ENCODE results near the gene E2F7. TPM values are rescaled to one million over a fixed set of nuclear protein-coding genes. Genes with fewer than 3 reads are reported as not detected.
A peak's percentile ranks its signal among the peaks of the same experiment; 100 is the strongest.

E2F7 gene
- total RNA-seq, 6 experiments from 2014 or later = 6.3 to 24.4 (median 18.0) TPM

DNA sequence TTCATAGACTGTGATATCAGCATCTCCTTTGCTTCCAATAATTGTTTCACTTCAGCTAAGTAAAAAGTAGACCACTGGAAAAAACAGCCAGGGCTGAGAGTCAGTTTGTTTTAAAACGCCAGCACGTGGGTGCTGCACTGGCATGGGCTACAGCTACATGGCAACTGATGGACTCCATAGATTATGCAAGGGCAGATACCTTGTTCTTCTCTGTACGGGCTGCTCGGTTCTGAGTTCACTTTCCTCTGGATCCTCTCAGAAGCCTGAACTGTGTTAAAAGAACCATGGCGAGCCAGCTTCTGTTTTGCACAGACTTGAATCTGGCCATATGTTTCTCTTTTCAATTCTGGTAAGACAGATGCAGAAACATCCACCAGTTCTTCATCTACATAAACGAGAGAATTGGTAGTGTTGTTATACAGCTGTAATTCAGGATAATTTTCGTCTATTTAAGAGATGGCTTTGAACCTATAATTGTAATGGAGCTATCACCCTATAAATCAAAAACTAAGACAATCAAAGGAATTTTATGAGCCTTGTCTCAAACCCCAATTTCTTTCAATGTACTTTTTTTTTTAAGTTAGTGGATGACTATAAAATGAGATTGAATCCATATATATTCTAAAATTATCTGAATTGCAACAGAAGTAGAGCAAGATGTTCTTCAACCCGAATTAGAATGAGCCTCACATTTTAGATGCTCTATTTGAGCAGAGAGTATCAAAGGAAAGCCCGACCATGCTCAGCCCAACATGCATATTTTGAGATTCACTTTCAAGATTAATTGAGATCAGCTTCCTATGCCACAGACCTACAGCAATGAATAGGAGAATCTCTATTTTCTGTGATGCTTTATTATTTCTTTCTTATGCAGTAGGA, 31.5 kb downstream of the E2F7 start:
- no peak overlapping the region for H3K4me3 Mint-ChIP-seq
- no peak overlapping the region for H3K27ac Mint-ChIP-seq
- H3K4me1 Mint-ChIP-seq (ENCODE audit: low read depth) = peaks cover 49% of the 10 kb centered on the region
- DNase-seq = no peak
- TF ChIP-seq CTCF (IDR thresholded peaks at IDR 0.05) = no peak
- H3K36me3 Mint-ChIP-seq (ENCODE audit: low read depth) = peaks cover 45% of the 10 kb centered on the region
- H3K27me3 Mint-ChIP-seq (ENCODE audit: insufficient read depth) = no peaks in the 10 kb centered on the region; the same call in 1 of the 2 replicates
- no peaks in the 10 kb centered on the region for H3K9me3 Mint-ChIP-seq

- peak; percentile 72 for DNase-seq
- no peak for TF ChIP-seq CTCF (IDR thresholded peaks at IDR 0.05)
- H3K4me3 Mint-ChIP-seq = peak overlapping the region; percentile 1; the same call in 1 of the 2 replicates
- H3K27me3 Mint-ChIP-seq (ENCODE audit: insufficient read depth) = no peaks in the 10 kb centered on the region; the same call in 1 of the 2 replicates
- peaks cover 32% of the 10 kb centered on the region for H3K36me3 Mint-ChIP-seq (ENCODE audit: low read depth)
- peaks cover 48% of the 10 kb centered on the region for H3K4me1 Mint-ChIP-seq (ENCODE audit: low read depth)
- H3K9me3 Mint-ChIP-seq = no peaks in the 10 kb centered on the region
- H3K27ac Mint-ChIP-seq = peak overlapping the region; percentile 83
Observed at GRCh38 chr12:77032406-77032805, 33.0 kb downstream of the E2F7 start.

GRCh38 chr12:77031745-77032144, 33.6 kb downstream of the E2F7 start:
- H3K27ac Mint-ChIP-seq = peak overlapping the region; percentile 83
- H3K4me1 Mint-ChIP-seq (ENCODE audit: low read depth) = peaks cover 48% of the 10 kb centered on the region
- H3K4me3 Mint-ChIP-seq = peak overlapping the region; percentile 1
- TF ChIP-seq CTCF (IDR thresholded peaks at IDR 0.05) = no peak
- no peaks in the 10 kb centered on the region for H3K9me3 Mint-ChIP-seq
- H3K27me3 Mint-ChIP-seq (ENCODE audit: insufficient read depth) = no peaks in the 10 kb centered on the region; the same call in 1 of the 2 replicates
- DNase-seq = no peak
- H3K36me3 Mint-ChIP-seq (ENCODE audit: low read depth) = peaks cover 28% of the 10 kb centered on the region

DNA sequence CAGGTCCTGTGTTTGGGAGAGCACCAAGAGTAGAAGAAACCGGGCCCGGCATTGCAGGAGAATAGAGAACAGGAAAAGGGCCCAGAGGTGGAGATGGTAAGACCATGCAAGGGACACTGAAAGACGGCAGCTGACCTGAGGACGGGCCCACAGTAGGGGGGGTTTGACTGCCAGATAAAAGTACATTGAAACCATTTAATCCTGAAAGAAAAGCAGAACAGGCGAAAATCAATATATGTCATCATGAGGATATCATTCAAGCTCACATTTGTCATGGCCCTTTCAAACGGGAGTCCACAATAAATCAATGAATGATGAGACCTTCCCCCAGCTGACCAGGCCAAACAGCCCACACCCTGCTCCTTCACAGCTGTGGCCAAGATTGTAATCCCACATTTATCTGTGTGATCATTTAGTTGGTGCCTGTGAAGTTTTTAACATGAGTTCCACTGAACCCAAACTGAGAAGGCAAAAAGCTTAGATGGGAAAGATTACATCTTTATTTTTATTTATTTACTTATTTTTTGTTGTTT, 39.5 kb downstream of the E2F7 start:
- TF ChIP-seq CTCF (IDR thresholded peaks at IDR 0.05) = no peak
- no peaks in the 10 kb centered on the region for H3K9me3 Mint-ChIP-seq
- H3K4me3 Mint-ChIP-seq = no peak overlapping the region
- H3K27me3 Mint-ChIP-seq (ENCODE audit: insufficient read depth) = 0 out of 2 replicates have a peak, but pooled peaks cover 1% of the 10 kb centered on the region
- no peaks in the 10 kb centered on the region; the same call in 1 of the 2 replicates for H3K4me1 Mint-ChIP-seq (ENCODE audit: low read depth)
- H3K27ac Mint-ChIP-seq = no peak overlapping the region
- H3K36me3 Mint-ChIP-seq (ENCODE audit: low read depth) = peaks cover 40% of the 10 kb centered on the region
- no peak for DNase-seq

GRCh38 chr12:77023501-77023900, 41.9 kb downstream of the E2F7 start:
- H3K9me3 Mint-ChIP-seq = no peaks in the 10 kb centered on the region
- H3K4me1 Mint-ChIP-seq (ENCODE audit: low read depth) = no peaks in the 10 kb centered on the region
- no peak for DNase-seq
- peaks cover 3% of the 10 kb centered on the region; the same call in 1 of the 2 replicates for H3K27me3 Mint-ChIP-seq (ENCODE audit: insufficient read depth)
- no peak overlapping the region for H3K27ac Mint-ChIP-seq
- TF ChIP-seq CTCF (IDR thresholded peaks at IDR 0.05) = no peak
- H3K36me3 Mint-ChIP-seq (ENCODE audit: low read depth) = peaks cover 42% of the 10 kb centered on the region
- H3K4me3 Mint-ChIP-seq = no peak overlapping the region

Measured in HFFc6 (cell line).